GM10248 (cell line): ENCODE measurements around the gene PEG3.

Source experiments
- CTCF ChIA-PET: fragments of 300-600 bp; sonication (Branson Sonifier 250); formaldehyde crosslinking; extraction: SDS; loops from one replicate; lab custom pipeline; 2021; ENCODE audit warnings: antibody characterized with exemption; lab: Yijun Ruan, JAX
- POLR2A ChIA-PET: fragments of 350-650 bp; sonication (Branson Sonifier 250); formaldehyde crosslinking; extraction: SDS; loops from one replicate; lab custom pipeline; 2020; ENCODE audit warnings: antibody characterized with exemption; lab: Yijun Ruan, JAX
- DNase-seq: peaks from one replicate; pipeline ENCODE4 v3.0.0; 2012; ENCODE audit errors: extremely low spot score
- TF ChIP-seq, protein P1 (sequence below): IDR thresholded peaks from 2 replicates; pipeline ENCODE4 v1.5.1; 2012; ENCODE audit warnings: mild to moderate bottlenecking, low read depth; ENCODE audit errors: extremely low read depth, missing control alignments, control extremely low read depth

PEG3 gene

DNA sequence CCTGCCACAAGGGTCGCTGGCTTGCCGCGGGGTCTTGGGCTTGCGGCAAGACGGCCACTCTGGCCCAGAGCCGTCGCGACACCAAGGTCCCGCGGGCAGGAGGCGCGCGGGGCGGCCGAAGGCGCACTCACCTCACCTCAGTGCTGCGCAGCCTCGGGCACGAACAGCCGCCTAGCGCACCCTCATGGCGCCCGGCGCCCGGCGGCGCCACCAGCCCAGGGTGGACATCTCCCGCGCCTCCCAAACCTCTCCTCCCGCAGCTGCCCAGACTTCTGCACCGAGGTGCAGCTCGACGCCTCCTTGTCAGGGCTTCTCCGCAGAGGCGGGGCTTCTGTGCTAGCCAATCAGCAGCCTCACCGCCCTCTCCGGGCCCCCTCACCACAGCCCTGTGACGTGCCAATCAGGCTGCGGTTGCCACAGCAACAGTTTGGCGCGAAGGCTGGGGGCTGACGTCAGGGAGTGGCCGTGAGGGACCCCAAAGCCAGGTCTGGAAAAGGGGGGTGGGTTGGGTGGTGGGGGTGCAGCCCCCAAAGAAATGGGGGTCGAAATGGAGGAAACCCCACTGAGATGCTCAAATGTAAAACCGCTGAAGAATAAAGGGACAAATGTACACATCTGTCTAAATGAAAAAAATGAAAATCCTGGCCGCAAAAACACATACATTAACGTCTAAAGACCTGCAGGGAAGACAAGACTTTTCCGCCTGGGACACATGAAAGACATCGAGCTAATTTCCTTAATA lies at the start of gene PEG3, which contains the start of gene ZIM2:
Gene PEG3 (minus strand): TSS at position 276 of the 742 bp plus-strand sequence. CDS start 16,071 bp downstream, outside the sequence.
Gene ZIM2 (minus strand): TSS at position 276 of the 742 bp plus-strand sequence. CDS start 16,449 bp downstream, outside the sequence.
- ChIA-PET CTCF (no interaction called here), POLR2A (no interaction called here)
- DNase-seq: no peak
- TF ChIP-seq, protein P1, sequence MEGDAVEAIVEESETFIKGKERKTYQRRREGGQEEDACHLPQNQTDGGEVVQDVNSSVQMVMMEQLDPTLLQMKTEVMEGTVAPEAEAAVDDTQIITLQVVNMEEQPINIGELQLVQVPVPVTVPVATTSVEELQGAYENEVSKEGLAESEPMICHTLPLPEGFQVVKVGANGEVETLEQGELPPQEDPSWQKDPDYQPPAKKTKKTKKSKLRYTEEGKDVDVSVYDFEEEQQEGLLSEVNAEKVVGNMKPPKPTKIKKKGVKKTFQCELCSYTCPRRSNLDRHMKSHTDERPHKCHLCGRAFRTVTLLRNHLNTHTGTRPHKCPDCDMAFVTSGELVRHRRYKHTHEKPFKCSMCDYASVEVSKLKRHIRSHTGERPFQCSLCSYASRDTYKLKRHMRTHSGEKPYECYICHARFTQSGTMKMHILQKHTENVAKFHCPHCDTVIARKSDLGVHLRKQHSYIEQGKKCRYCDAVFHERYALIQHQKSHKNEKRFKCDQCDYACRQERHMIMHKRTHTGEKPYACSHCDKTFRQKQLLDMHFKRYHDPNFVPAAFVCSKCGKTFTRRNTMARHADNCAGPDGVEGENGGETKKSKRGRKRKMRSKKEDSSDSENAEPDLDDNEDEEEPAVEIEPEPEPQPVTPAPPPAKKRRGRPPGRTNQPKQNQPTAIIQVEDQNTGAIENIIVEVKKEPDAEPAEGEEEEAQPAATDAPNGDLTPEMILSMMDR: no peak

DNA sequence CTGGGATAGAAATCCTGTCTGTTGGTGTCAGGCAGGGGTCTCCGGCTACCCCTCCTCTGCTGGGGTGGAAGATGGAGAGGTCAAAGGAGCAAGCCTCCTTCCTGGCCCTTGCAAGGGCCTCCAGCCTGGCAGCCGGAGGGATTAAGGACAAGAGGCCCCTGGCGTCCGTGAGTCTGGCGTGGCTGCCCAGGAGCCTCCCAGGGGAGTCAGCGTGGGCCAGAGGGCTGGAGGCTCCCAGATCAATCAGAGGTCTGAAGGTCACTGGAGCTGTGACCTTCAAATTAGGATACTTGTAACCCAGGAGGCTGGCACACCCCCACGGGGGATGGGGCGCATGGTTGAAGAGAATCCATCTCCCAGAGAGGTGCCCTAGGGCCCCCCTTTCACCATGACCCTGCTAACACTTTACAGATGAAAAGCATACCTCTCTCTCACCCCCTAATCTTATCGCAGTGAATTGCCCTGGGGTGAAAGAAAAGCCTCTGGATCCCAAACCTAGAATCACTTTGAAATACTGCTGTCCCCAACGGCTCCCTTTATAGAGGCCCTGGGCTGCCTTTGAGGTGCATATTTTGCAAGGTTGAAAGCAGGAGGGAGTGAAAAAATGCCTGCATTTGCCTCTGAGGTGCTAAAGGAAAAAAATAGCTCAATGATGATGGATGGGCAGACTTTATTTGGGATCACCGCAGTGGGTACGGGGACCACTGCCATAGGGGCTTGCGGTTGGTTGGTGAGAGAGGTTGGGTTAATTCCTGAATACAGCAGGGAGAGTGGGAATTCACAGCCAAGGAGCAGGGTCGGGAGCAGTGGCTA lies 44.9 kb upstream of the PEG3 start:
- no peak for DNase-seq
- POLR2A ChIA-PET: no interaction called here
- TF ChIP-seq, protein P1: no peak
- CTCF ChIA-PET: no interaction called here

DNA sequence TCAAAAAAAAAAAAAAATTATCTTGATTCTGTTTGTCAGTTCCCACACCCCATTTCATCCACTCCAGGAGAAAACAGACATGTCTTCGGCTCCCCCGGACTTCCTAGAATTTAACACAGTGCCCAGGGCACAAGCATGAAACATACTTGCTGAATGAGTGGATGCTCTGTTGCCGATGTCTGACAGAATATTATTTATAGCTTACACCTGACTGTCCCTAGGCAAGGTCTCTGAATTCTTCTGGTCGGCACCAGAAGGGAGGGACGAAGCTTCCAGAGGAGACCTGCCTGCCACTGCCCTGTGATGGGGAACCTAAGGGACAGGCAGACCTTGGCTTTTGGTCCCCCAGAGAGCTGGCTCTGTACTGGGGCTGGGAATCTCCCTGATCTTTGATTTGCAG lies 43.9 kb upstream of the PEG3 start:
- no peak for DNase-seq
- CTCF ChIA-PET: no interaction called here
- TF ChIP-seq, protein P1: no peak
- POLR2A ChIA-PET: no interaction called here

GRCh38 chr19:56880592-56881190 lies 40.2 kb upstream of the PEG3 start:
- ChIA-PET POLR2A (no interaction called here), CTCF (interaction anchor here (1.4 kb wide), 1 partner anchor 9 kb away, joined by 4 read pairs; no protein-coding TSS in a partner anchor)
- no peak for DNase-seq
- TF ChIP-seq, protein P1: no peak

DNA sequence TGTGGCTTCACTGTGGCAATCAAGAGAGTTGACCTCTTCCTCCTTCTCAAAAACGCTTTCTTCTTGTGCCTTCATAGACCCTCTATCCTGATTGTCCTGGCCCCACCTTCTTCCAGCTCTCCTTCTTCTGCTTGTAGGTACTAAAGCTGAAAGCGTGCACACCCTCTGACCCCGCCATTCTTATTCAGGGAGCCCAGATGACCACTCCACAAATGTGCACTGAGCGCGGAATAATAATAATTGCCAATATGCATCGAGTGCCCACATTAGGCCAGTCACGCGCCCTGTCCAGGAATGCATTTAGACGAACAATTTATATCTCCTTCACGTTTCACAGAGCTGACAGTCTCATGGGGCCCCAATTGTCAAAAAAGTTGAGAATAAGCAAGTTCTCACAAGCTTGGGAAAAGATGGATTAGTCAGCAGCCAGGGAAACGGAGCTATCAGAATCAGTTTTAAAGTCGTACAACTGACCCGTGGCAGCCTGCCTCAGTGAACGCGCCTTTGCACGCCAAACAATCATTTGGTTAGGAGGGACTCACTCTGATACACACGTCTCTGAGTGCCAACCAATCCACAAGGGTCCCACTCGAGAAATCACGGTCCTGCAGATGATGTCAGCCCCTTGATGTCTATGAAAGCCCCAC lies 36.7 kb upstream of the PEG3 start:
- TF ChIP-seq, protein P1: no peak
- DNase-seq: no peak
- POLR2A ChIA-PET: no interaction called here
- CTCF ChIA-PET: interaction anchor here (1.3 kb wide), 1 partner anchor 13 kb away, joined by 4 read pairs; no protein-coding TSS in a partner anchor
